GM18858 (cell line): ENCODE data around the gene HOXA10.

Experiments used
- ATAC-seq: cut with Tn5 transposase; IDR thresholded peaks from one replicate; pipeline ENCODE4 v1.9.1; 2021; ENCODE audit not compliant: unreplicated experiment

Gene HOXA10

GRCh38 chr7:27180431-27181420, 6.6 kb upstream of the HOXA10 start:
- ATAC-seq = no peak

GRCh38 chr7:27179503-27180430, 5.6 kb upstream of the HOXA10 start:
- no peak for ATAC-seq

- ATAC-seq = no peak
Measured at GRCh38 chr7:27179030-27179429, 4.9 kb upstream of the HOXA10 start.

- ATAC-seq = no peak
Measured at GRCh38 chr7:27178366-27178765, 4.2 kb upstream of the HOXA10 start.

GRCh38 chr7:27177795-27178320, 3.7 kb upstream of the HOXA10 start:
- no peak for ATAC-seq

- ATAC-seq = no peak
Measured at GRCh38 chr7:27176962-27177794, 3.1 kb upstream of the HOXA10 start.

- ATAC-seq = no peak
Measured at GRCh38 chr7:27176524-27176845, 2.4 kb upstream of the HOXA10 start.

- ATAC-seq = no peak
Measured at GRCh38 chr7:27175626-27176523, 1.8 kb upstream of the HOXA10 start.

- ATAC-seq = no peak
Measured at GRCh38 chr7:27174874-27175625, 930 bp upstream of the HOXA10 start.

GRCh38 chr7:27173511-27173955, 587 bp downstream of the HOXA10 start:
- ATAC-seq = no peak

- ATAC-seq = no peak
Measured at GRCh38 chr7:27172823-27173510, 1.2 kb downstream of the HOXA10 start.

GRCh38 chr7:27172315-27172774, 1.8 kb downstream of the HOXA10 start:
- ATAC-seq = no peak

GRCh38 chr7:27171637-27172314, 2.3 kb downstream of the HOXA10 start:
- ATAC-seq = no peak

GRCh38 chr7:27171325-27171636, 2.8 kb downstream of the HOXA10 start:
- no peak for ATAC-seq

- ATAC-seq = no peak
Measured at GRCh38 chr7:27170426-27171324, 3.4 kb downstream of the HOXA10 start.

GRCh38 chr7:27169658-27170425, 4.3 kb downstream of the HOXA10 start:
- ATAC-seq = no peak
